Endothelial cell of umbilical vein (primary cell): ENCODE results near the gene GJB1. TPM values are rescaled to one million over a fixed set of nuclear protein-coding genes. Genes with fewer than 3 reads are reported as not detected.
A peak's percentile ranks its signal among the peaks of the same experiment; 100 is the strongest.

Source experiments
- BruUV-seq: library from RNA; stranded (reverse); fragments of 400-500 nt; replicated peaks from 2 replicates; lab custom pipeline; 2021; lab: Mats Ljungman, UMichigan
- CTCF ChIA-PET: fragments of 300-600, 350-600 bp; sonication (Branson Sonifier 250); formaldehyde crosslinking; loops from one replicate; lab custom pipeline; 2021; ENCODE audit warnings: antibody characterized with exemption, inconsistent platforms; lab: Charles Lee
- POLR2A ChIA-PET: fragments of 300-600, 350-600 bp; sonication (Branson Sonifier 250); formaldehyde crosslinking; loops from one replicate; lab custom pipeline; 2021; ENCODE audit warnings: antibody characterized with exemption, inconsistent platforms; lab: Charles Lee
- DNase-seq: peaks from one replicate; pipeline ENCODE4 v3.0.0-alpha.2; 2011; ENCODE audit warnings: low read depth, low spot score
- FAIRE-seq: peaks from 2 replicates; lab custom pipeline; 2011; peaks lifted over from hg19 to GRCh38; lab: Jason Lieb, UNC
- H2AFZ ChIP-seq: 2 replicates; pipeline ENCODE4 v1.6.0; 2012; ENCODE audit warnings: low read depth, low read length, control low read depth, inconsistent platforms
- H3K27ac ChIP-seq: 2 replicates; pipeline ENCODE4 v1.5.1; 2011; ENCODE audit warnings: low read depth, mild to moderate bottlenecking, control low read depth, low read length, moderate library complexity; ENCODE audit not compliant: insufficient read depth
- H3K27me3 ChIP-seq, 2 experiments: 2 replicates each; pipeline versions ENCODE4 v1.6.0 to v1.6.1; 2011; ENCODE audit warnings: low read length in 2 of 2, mixed read lengths in 1 of 2; ENCODE audit not compliant: control insufficient read depth in 2 of 2, insufficient read depth in 2 of 2
- H3K36me3 ChIP-seq, 2 experiments: 2 replicates in 1 of 2; 3 replicates in 1 of 2; pipeline ENCODE4 v1.5.1; 2011; ENCODE audit warnings: low read length in 2 of 2, mild to moderate bottlenecking in 1 of 2, moderate library complexity in 1 of 2; ENCODE audit not compliant: control insufficient read depth in 2 of 2, insufficient read depth in 2 of 2; ENCODE audit errors: extremely low read depth in 1 of 2
- H3K4me1 ChIP-seq: 3 replicates; pipeline ENCODE4 v1.5.1; 2011; ENCODE audit warnings: mild to moderate bottlenecking, low read length; ENCODE audit not compliant: control insufficient read depth, insufficient read depth; ENCODE audit errors: extremely low read depth
- H3K4me2 ChIP-seq: 2 replicates; pipeline ENCODE4 v1.6.1; 2011; ENCODE audit warnings: low read length, control low read depth, mixed read lengths; ENCODE audit not compliant: insufficient read depth
- H3K4me3 ChIP-seq, 3 experiments: fragments of 200-600 bp in 1 of 3; sonication (generic), shearing (Covaris generic) in 1 of 3; replicated peaks in 1 of 3; 2 replicates each; pipeline ENCODE4 v1.5.1; 2011 to 2016; ENCODE audit warnings: control low read depth in 3 of 3, low read length in 3 of 3, mild to moderate bottlenecking in 2 of 3, inconsistent platforms in 1 of 3, low read depth in 1 of 3, moderate library complexity in 1 of 3; ENCODE audit not compliant: insufficient read depth in 1 of 3
- H3K79me2 ChIP-seq: 2 replicates; pipeline ENCODE4 v1.6.0; 2012; ENCODE audit warnings: low read length, inconsistent platforms; ENCODE audit not compliant: control insufficient read depth, insufficient read depth
- H3K9ac ChIP-seq: replicated peaks from 2 replicates; pipeline ENCODE3; 2011; ENCODE audit warnings: low read length, control low read depth; ENCODE audit not compliant: insufficient read depth; ENCODE audit errors: extremely low read depth
- H3K9me1 ChIP-seq: replicated peaks from 3 replicates; pipeline ENCODE4 v1.6.0; 2011; ENCODE audit warnings: mild to moderate bottlenecking, low read length; ENCODE audit not compliant: control insufficient read depth, insufficient read depth; ENCODE audit errors: extremely low read depth
- H3K9me3 ChIP-seq: replicated peaks from 2 replicates; pipeline ENCODE4 v1.5.1; 2012; ENCODE audit warnings: low read length, inconsistent platforms; ENCODE audit not compliant: control insufficient read depth, insufficient read depth
- H4K20me1 ChIP-seq: replicated peaks from 2 replicates; pipeline ENCODE3; 2011; ENCODE audit warnings: mild to moderate bottlenecking, low read length; ENCODE audit not compliant: control insufficient read depth, insufficient read depth; ENCODE audit errors: extremely low read depth
- CTCF ChIP-seq, 2 donors: IDR thresholded peaks; 1 replicate in 1 of 2; 2 replicates in 1 of 2; pipeline ENCODE4 v1.5.1; 2011; ENCODE audit warnings: low read length in 2 of 2, mild to moderate bottlenecking in 2 of 2, moderate library complexity in 2 of 2, control low read depth in 1 of 2, inconsistent platforms in 1 of 2, low read depth in 1 of 2; ENCODE audit not compliant: insufficient read depth in 1 of 2; ENCODE audit errors: extremely low read depth in 1 of 2
- EZH2 ChIP-seq: IDR thresholded peaks from 2 replicates; pipeline ENCODE4 v1.6.1; 2012; ENCODE audit warnings: borderline replicate concordance, low read depth, mild to moderate bottlenecking, moderate library complexity, low read length, inconsistent platforms; ENCODE audit not compliant: severe bottlenecking
- FOS ChIP-seq: IDR thresholded peaks from 2 replicates; pipeline ENCODE4 v1.6.1; 2011; ENCODE audit warnings: mild to moderate bottlenecking, low read length, moderate library complexity, borderline replicate concordance; ENCODE audit not compliant: insufficient read depth
- GATA2 ChIP-seq: IDR thresholded peaks from 2 replicates; pipeline ENCODE4 v1.7.0; 2011; ENCODE audit warnings: low read depth, mild to moderate bottlenecking, moderate library complexity, mixed read lengths, low read length; ENCODE audit not compliant: insufficient read length, insufficient read depth
- JUN ChIP-seq: IDR thresholded peaks from 2 replicates; pipeline ENCODE4 v1.6.1; 2011; ENCODE audit warnings: borderline replicate concordance, low read depth; ENCODE audit not compliant: insufficient read length, insufficient read depth
- MAX ChIP-seq: IDR thresholded peaks from 2 replicates; pipeline ENCODE4 v1.6.1; 2011; ENCODE audit not compliant: insufficient read depth, insufficient read length
- MYC ChIP-seq: IDR thresholded peaks from one replicate; pipeline ENCODE4 v1.6.1; 2011; ENCODE audit warnings: mild to moderate bottlenecking, low read depth, low read length
- POLR2A ChIP-seq: IDR thresholded peaks from 2 replicates; pipeline ENCODE4 v1.6.1; 2012; ENCODE audit warnings: low read depth, mild to moderate bottlenecking, control low read depth, low read length
- POLR2AphosphoS5 ChIP-seq: IDR thresholded peaks from 2 replicates; pipeline ENCODE4 v1.6.1; 2012; ENCODE audit warnings: low read depth, mild to moderate bottlenecking, control low read depth, low read length, moderate library complexity; ENCODE audit not compliant: insufficient read depth
- dilution Hi-C: fragments of 300-500 bp; cut with MboI; formaldehyde crosslinking; loops from one replicate; pipeline ENCODE4 v1.15.0; 2019; ENCODE audit warnings: low sequenced_read_pairs; ENCODE audit not compliant: extremely low pct_ligation_motif_present
- intact Hi-C: fragments of 100-400 bp; cut with micrococcal nuclease; formaldehyde crosslinking; loops from one replicate; pipeline ENCODE4 v1.10.0; 2022
- polyA plus RNA-seq, 4 experiments: library from polyadenylated mRNA; depleted of rRNA in 3 of 4; stranded (reverse) in 3 of 4; unstranded in 1 of 4; fragments of >200 nt; gene quantifications; 2 replicates each; pipeline versions ENCODE4 v1.2.1 to v1.2.3, GENCODE V29; 2011 to 2012; ENCODE audit warnings: missing spikeins in 1 of 4
- total RNA-seq: library from RNA; stranded (reverse); gene quantifications from 2 replicates; pipeline ENCODE4 v1.2.3, GENCODE V29; 2021

GJB1 gene
- total and polyA plus RNA-seq, 2 donors (not counting 3 experiments of a cell fraction or from before 2014, with no cell fraction given): not detected

- H3K79me2 ChIP-seq: peaks cover 7% of the 10 kb centered on the region
- dilution Hi-C loops (no loop called here), intact Hi-C loops (loop anchor here (1.0 kb wide), 2 partner anchors 29 to 112 kb away; partner anchors contain the start of genes NONO and TAF1)
- peaks cover 8% of the 10 kb centered on the region for H3K4me1 ChIP-seq
- FAIRE-seq: peak; percentile 79
- ChIA-PET POLR2A (interaction anchor here (0.6 to 2.1 kb wide), 2 partner anchors 9 to 29 kb away, joined by 6 to 7 read pairs; partner anchors contain the start of gene NONO), CTCF (interaction anchor here (1.8 kb wide), 1 partner anchor 29 kb away, joined by 6 read pairs; the partner anchor contains the start of gene NONO)
- no peaks in the 10 kb centered on the region for H3K9me1 ChIP-seq
- peak within 1 kb of the TSS; percentile 92 for H2AFZ ChIP-seq
- H3K36me3 ChIP-seq: peaks cover 0 to 11% of the 10 kb centered on the region in 2 experiments
- no peaks in the 10 kb centered on the region for H4K20me1 ChIP-seq
- H3K27ac ChIP-seq: peak within 1 kb of the TSS; percentile 51
- no peaks in the 10 kb centered on the region for H3K9me3 ChIP-seq
- H3K9ac ChIP-seq: peak within 1 kb of the TSS; percentile 83
- peak within 1 kb of the TSS; percentile 85 for H3K4me2 ChIP-seq
- DNase-seq: peak; percentile 80
- BruUV-seq: no TSS peak
- H3K27me3 ChIP-seq: no peaks in the 10 kb centered on the region
- H3K4me3 ChIP-seq: peak within 1 kb of the TSS; percentile 80 to 96 (median 94)
- TF ChIP-seq JUN: no peak
- TF ChIP-seq MYC: no peak
- no peak for TF ChIP-seq FOS
- peak; percentile 24 for TF ChIP-seq POLR2A
- TF ChIP-seq POLR2AphosphoS5: no peak
These were observed 31.3 kb downstream of the GJB1 start, which contains the start of gene ZMYM3 for GRCh38 chrX:71254092-71254963. ZMYM3 (minus strand) TSS chrX:71254140; CDS start chrX:71253255, 885 bp downstream.

- Histone ChIP-seq H3K79me2 (peaks cover 7% of the 10 kb centered on the region), H3K9me1 (no peaks in the 10 kb centered on the region), H3K36me3 (no peaks in the 10 kb centered on the region), H3K4me2 (no peak overlapping the region), H3K27ac (no peak overlapping the region), H3K4me3 (no peak overlapping the region), H4K20me1 (no peaks in the 10 kb centered on the region), H3K4me1 (peaks cover 8% of the 10 kb centered on the region), H2AFZ (peak overlapping the region; percentile 78), H3K9ac (no peak overlapping the region), H3K27me3 (no peaks in the 10 kb centered on the region), H3K9me3 (no peaks in the 10 kb centered on the region)
- TF ChIP-seq EZH2: no peak
- TF ChIP-seq FOS: no peak
- no peak for TF ChIP-seq MAX
- no peak for TF ChIP-seq POLR2AphosphoS5
- no peak for TF ChIP-seq POLR2A
- TF ChIP-seq CTCF (IDR thresholded peaks at IDR 0.05; ENCODE audit: extremely low read depth in 1 of 2, insufficient read depth in 1 of 2, low read depth in 1 of 2, low read length in 2 of 2): no peak
- no peak for TF ChIP-seq GATA2
- TF ChIP-seq JUN: no peak
- TF ChIP-seq MYC: no peak
- dilution Hi-C loops (no loop called here), intact Hi-C loops (no loop called here)
- FAIRE-seq: no peak
- no peak for DNase-seq
- CTCF ChIA-PET: no interaction called here
- POLR2A ChIA-PET: no interaction called here
- BruUV-seq: no TSS peak
These were observed 33.0 kb downstream of the GJB1 start for GRCh38 chrX:71256051-71256450.
